Activated gamma-delta T cell (primary cell): ENCODE measurements around the gene SPPL3.
"Not testable (repeated sequence)": the region's sequence is repeated elsewhere in the genome, so short reads cannot be mapped to it uniquely, and the experiment has no call there.

ENCODE experiments used
- DNase-seq: peaks from one replicate; lab custom pipeline; 2025; lab: John Stamatoyannopoulos, UW

Gene SPPL3

DNA sequence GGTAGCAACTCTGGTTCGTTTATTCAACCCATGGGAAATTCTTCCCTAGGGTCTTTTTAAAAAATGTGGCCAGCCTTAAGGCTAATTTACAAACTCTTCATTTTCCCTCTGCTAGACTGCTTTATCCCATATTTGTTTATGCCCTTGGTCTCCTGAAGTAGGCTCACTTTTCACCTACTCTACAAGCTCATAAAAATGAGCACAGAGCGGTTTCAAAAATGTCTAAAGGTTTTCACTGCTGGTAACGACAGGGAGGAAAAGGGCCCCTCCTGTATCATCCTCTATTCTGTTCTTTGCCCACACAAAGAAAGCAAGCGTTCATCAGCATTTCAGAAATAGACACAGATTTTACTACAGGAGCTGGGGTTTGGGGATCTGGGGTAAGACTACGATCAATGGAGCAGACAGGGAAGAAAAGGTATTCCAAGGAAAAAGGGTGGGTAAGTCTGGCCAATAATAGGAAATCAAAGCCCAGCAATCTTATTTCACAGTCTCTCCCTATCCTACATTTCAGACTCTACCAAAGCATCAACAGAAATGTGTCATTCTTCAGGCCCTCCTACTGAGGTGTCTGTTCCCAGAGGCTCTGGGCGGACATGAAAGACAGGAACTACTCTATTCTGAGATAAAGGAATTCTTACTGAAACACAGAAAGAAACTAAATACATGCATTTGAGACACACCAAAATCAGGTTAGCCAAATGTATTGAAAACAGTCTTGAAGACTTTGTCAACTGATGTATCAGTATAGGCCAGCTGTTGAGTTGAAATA lies 86.4 kb downstream of the SPPL3 start:
- no peak for DNase-seq

DNA sequence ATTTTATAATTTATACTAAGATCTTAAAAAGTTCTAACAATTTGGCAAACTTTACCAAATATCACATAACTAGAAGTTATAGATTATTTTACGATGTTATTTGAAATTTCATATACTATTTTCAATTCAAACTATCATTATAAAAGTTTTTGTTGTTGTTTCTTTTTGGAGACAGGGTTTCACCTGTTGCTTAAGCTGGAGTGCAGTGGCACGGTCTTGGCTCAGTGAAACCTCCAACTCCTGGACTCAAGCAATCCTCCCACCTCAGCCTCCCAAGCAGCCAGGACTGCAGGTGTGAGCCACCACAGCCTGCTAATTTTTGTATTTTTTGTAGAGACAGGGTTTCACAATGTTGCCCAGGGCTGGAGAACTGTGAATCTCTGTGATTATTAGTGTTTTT lies 87.8 kb downstream of the SPPL3 start:
- DNase-seq: no peak

DNA sequence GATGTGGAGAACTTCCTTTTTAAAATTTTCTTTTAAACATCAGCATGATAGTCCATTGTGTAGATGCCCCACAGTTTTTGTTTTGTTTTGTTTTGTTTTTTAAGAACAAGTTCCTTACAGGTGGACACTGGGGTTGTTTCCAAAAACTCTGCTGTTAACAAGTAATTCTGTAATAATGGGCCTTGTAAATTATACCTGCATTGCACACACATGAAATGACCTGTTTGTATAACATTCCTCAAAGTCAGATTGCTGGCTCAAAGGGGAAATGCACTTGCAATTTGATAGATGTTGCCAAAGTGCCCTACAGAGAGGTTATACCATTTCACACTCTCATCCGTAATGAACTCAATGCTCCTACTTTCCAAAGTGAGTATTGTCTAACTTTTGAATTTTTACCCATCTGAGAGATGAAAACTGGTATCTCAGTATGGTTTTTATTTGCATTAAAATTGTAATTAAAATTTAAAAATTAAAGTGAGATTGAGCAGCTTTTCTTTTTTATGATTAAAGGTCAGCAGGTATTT lies 89.2 kb downstream of the SPPL3 start:
- DNase-seq: no peak

DNA sequence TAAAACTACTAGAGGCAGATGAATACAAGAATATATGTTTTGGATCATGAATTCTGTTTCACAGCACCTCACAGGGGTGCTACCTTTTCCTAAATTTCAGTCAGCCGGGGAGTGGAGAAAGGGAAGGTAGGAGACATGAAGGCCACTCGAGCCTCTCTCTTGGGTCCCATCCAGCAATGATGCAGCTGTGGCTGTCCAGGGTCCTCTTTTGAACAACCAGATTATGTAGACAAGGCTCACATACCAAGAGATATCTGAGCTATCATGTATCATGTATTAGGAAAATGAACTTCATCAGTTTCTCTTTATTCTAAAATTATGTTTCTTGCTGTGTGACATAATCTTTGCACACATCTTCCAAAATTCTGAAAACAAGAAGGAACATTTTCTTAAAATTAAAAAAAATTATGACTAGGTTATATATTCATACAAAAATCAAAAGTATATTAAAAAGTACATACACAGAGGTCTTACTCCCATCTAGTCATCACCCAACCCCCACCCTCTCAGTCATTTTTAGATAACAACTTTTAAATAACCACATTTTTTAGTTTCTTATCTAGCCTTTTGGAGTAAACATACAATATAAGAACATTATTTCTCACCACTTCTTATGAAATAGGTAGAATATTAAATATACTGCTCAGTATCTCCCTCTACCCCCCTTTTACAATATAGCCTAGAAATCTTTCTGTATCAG lies 89.8 kb downstream of the SPPL3 start:
- DNase-seq: no peak

DNA sequence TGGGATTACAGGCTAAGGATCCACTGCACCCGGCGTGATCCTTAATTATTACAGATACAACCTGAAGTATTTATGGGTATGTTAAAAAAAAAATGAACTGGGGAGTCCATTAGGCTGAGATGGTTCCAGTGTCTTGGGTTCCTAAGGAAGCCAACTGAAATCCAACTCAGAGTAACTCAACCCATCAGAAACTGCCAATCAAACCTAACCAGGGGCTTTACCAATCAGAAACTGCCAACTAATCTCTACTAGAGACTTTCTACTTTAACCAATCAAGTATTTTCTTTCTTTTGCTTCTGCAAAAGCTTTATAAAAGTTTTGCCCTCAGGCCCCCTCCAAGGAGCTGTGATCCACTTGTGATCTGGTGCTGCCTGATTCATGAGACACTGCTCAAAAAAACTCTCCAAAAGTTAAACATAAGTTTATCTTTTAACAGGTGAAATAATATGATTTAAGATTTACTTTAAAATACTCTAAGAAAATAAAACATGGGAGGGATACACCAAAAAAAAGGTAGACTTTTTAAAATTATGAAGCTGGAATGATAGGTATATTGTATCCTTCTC lies 90.5 kb downstream of the SPPL3 start:
- DNase-seq: no peak

DNA sequence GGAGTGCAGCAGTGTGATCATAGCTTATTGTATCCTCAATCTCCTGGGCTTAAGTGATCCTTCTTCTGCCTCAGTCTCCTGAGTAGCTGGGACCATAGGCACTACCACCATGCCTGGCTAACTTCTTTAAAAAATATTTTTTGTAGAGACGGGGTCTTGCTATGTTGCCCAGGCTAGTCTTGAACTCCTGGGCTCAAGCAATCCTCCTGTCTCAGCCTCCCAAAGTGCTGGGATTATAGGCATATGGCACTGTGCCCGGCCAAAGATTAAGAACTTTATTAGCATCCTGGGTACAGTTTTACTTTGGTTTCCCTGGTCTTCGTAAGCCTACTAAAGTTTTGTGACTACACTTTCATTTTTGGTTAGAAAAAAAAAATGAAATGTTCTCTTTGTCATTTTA lies 94.1 kb downstream of the SPPL3 start:
- no peak for DNase-seq

DNA sequence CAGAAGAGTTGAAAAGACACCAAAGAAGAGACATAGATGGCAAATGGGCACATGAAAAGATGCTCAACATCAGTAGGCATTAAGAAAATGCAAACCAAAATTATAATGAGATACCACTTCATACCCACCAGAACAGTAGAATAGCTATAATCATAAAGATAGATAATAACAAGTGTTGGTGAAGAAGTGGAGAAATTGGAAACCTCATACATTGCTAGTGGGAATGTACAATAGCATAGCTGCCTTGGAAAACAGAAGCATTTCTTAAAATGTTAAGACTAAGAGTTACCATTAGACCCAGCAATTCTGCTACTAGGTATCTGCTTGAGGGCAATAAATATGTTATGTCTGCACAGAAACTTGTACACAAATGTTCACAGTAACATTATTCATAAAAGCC lies 99.7 kb downstream of the SPPL3 start:
- no peak for DNase-seq

DNA sequence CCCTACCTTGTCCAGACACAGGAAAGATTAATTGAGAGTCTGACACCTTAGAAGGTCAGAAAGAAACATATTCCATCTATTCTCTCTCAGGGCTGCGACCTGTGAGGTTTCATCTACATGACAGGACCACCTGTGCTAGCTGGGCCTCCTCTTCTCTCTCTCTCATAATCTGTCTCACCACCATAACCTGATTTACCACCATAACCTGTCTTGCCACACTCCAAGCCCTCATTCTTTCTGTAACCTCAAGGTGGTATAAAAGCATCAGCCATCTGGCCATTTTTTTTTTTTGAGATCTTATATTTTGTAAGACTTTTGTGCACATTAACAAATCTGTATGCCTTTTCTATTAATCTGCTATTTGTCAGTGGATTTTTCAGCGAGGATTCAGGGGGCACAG lies 103.0 kb downstream of the SPPL3 start:
- DNase-seq: no peak

DNA sequence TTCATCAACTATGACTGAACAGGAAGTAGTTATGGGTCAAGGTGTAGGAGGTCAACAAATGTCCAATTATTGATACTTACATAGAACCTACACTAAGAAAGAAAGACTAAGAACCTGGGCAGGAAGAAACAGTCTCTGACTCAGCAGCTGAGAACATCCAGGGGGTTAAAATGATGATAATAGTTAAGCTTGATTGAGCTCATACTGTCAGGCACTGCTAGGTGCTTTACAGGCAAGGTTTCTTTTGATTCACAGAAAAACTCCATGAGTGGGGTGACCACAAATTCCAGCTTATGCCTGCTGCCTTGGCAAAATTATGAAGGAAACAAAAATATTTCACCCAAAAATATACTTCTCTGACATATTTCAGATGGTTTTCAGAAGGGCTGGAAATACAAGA lies 103.5 kb downstream of the SPPL3 start:
- no peak for DNase-seq

DNA sequence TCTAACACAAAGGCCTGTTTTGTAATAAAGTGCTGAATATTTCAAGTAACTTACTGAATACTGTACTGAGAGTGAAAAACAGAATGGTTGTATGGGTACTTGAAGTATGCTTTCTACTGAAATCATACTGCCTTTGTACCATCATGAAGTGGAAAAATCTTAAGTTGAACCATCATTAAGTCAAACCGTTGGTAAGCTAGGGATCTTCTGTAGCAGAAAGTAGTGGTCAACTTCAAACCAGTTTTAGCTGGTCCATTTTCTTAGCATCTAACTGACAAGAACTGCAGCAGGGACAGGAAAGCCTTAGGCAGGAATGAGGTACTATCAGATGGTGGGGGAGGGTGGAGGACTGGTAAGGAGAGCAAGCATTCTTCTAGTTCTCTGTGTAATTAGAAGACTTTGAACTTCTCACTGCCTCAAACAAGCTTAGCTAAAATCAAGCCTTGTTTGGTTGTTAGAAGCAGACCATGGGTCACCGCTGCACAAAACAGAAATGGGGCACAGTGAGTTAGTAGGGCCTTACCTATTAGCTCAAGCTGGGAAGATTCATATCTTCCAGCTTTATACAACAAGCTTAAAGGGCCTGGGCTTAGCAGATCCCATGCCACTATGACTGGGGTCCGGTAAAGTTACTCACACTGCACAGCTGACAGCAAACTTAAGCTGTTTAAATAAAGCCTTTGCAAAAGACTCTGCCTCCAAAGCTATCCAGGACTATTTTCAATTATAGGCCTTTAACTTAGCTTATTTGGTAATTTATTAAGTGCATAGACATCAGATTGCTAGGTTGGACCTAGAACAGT lies 104.7 kb downstream of the SPPL3 start:
- no peak for DNase-seq

DNA sequence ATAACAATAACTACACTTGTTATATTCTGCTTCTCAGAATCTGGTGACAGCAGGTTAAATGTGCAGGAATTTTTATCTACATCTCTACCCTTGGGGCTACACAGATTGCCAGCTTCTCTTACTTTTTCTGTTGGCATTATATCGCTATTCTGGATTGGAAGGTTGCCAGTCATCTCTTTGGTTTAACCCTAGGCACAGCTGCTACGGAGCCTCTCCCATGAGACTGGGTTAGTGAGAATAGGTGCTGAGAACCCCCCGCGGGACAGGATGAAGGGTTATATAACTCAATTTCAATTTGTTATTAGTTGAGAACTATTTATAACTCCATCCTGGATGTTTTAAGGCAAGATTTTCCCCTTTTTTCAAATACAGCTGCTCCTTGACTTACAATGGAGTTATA lies 105.5 kb downstream of the SPPL3 start:
- DNase-seq: no peak

DNA sequence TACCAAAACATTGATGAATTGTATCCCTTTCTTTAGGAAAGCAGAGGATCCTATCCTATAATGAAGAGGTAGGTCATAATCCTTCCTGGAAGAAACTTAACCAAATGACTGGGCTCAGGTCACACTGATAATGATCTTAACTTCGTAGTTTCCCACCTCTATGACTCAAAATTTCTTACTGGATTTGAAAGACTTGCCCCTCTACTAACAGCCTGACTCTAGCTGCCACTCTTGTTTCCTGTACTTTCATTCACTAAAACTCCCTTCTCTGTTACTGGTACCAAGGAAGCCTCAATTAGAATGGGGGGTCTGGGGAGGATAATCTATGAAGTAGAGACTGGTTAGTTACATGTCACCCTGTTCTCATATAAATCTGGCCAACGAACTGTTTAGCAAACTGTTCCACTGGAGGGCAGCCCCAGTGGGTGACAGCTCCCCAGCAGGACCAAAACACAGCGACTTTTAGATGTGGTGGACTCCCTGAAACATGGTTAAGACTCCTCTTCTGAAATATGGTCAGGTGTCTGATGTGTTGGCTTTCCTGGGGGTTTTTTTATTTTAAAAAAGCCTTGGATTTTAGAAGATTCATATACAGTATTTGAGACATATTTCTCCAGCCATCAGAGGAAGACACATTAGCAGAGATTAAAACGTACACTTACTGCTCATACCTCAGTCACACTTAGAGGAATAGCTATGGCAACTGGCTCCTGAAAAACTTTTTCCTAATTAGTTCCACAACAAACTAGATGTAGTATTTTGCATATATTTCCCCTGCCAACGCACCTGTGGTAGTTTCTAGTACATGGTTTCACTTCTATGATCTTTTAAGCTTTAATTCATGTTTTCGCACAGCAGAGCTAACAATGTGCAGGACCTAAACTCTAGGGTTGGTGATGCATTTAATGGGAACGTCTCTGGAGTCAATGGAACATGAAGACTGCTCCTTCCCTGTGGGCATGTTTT lies 106.2 kb downstream of the SPPL3 start:
- no peak for DNase-seq

DNA sequence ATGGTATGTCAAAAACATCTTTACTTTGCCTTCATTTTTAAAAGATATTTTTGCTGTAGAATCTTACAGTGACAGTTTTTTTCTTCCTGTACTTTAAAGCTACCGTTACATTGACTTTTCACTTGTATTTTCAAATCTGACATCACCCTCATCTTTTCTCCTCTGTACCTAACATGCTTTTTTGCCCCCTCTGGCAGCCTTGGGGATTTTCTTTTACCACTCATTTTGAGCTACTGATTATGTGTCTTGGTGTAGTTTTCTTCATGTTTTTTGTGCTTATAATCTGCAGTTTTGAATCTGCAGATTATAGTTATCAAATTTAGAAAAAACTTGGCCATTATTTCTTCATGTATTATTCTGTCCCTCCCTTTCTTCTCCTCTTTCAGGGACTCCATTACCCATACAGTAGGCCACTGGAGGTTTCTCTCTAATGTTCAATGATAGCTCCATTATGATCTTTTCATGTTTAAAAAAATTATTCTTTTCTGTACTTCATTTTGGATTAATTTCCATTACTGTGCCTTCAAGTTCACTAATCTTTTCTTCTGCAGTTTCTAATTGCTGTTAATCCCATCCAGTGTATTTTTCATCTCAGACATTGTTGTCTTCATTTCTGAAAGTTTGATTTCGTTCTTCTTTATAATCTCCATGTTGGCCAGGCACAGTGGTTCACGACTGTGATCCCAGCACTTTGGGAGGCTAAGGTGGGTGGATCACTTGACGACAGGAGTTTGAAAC lies 108.5 kb downstream of the SPPL3 start:
- no peak for DNase-seq

DNA sequence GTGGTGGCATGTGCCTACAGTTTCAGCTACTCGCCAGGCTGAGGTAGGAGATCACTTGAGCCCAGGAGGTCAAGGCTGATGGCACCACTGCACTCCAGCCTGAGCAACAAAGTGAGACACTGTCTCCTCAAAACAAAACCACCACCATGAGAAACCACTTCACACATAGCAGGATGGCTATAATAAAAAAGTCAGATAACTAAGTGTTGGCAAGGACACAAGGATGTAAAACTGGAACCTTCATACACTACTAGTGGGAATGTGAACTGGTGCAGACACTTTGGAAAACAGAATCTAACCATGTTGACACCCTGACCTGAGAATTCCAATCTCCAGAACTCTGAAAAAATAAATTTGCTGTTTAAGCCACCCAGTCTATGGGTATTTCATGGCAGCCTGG lies 110.8 kb downstream of the SPPL3 start:
- DNase-seq: no peak

DNA sequence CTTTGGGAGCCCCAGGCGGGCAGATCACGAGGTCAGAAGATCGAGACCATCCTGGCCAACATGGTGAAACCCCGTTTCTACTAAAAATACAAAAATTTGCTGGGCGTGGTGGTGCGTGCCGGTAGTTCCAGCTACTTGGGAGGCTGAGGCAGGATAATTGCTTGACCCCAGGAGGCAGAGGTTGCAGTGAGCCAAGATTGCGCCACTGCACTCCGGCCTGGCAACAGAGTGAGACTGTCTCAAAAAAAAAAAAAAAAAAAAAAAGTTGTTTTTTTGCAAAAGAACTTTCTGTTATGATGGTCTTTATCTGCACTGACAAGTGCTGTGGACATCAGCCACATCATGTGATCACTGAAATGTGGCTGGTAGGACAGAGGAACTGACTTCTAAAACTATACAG lies 111.7 kb downstream of the SPPL3 start:
- DNase-seq: not testable (repeated sequence)

DNA sequence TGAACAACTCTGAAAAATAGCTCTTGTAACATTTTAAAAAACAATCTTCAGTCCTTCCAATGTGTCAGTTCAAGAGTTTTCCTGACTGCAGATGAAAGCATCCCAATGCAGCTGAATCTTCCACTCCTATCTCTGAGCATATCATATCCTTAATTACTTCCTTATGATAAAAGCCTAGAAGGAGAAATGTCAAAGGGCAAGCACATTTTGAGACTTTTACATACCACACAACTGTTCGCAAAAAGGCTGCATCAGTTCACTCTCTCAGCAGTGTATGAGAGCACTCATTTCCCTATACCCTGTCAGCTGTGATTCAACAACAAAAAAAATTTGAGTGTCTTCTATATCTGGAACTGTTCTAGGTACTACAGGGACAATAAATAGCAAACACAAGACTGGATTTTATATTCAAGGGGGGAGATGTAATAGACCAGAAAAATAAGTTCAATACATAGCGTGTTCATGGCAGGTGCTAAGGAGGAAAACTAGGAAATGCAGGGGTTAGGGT lies 112.4 kb downstream of the SPPL3 start:
- DNase-seq: no peak

DNA sequence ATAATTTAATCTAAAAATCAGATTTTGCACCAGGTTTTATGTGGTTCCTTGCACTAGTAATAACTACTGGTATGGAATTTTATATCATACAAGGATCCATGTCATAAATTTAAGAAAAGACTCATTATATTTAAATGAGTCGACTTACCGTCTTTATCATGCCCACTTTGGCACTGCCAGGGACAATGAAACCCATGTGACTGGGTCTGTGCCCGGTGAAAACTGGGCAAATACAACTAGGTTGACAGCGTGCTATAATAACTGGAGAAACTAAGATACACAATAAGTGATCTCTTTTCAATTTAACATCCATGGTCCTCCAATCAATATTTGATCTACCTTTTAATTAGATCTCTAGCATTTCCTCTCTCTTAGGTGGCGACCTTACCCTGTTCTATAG lies 114.0 kb downstream of the SPPL3 start:
- DNase-seq: no peak

DNA sequence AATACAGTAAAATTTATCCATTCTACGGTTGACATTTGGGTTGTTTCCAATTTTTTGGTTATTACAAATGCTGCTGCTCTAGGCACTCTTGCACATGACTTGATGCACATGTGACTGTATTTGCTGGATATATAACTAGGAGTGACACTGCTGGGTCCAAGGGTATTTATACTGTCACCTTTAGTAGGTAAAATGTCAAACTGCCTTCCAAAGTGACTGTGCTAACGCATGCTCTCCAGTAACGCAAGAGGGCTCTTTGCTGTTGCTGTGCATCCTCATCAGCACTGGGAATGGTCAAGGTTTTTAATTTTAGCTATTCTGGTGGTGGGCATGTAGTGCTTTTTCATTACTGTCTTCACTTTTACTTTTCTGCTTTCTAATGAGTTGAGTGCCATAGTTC lies 116.3 kb downstream of the SPPL3 start:
- no peak for DNase-seq

DNA sequence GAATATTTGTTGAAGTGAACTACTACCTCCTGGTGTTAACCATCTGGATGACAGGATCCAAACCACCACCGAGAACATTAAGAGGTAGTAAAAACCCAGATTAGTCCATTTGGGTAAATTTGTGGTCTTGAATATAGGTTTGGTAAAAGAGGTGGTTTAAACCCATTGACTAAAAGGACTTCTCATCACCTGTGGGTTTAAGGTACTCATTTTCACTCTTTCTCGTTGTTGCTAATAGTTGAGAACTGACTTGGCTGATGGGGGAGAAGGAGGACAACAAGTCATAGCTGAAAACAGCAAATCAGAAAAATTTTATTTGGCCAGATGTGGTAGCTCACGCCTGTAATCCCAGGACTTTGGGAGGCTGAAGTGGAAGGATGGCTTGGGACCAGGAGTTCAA lies 119.4 kb downstream of the SPPL3 start:
- DNase-seq: no peak

DNA sequence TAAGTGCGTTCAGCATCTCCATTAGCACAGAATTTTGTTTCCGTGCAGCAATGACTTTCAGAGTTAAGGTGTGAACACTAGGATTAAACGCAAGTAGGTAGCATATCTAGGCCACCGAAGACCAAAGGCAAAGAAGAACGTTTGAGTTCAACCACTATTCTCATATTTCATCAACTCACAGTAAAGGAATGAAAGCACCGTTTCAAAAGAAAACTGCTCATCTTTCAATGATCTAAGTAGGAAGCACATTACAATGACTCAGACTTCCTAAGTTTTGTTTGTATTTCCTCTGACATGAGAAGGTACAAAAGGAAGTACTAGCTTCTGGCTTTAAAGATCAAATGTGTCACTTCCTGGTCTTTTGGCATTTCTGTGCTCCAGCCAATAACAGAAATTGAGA lies 121.0 kb downstream of the SPPL3 start:
- no peak for DNase-seq
